ENCODE data around the gene IL1RAPL1.

Gene IL1RAPL1

DNA sequence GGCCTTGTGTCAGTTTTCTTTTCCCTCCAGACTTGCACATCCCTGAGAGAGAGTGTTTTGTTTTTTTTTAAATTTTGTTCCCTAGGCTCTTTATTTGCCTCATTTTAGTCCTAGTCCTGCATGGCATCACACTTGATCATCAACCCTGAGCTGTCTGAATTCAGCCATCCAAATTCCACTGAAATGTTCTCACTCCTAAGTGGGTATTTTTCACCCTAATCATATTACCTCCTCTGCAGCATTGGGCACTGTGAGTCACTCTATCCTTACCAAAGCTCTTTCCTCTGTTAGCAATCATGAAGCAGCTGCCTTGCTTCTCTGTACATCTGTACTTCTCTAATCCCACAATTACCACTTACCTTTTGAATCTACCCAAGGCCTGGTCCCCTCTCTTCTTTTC lies 1271.5 kb downstream of the IL1RAPL1 start:
- no peak for DNase-seq (ENCODE audit: low read depth in 2 of 2, low spot score in 1 of 2)

DNA sequence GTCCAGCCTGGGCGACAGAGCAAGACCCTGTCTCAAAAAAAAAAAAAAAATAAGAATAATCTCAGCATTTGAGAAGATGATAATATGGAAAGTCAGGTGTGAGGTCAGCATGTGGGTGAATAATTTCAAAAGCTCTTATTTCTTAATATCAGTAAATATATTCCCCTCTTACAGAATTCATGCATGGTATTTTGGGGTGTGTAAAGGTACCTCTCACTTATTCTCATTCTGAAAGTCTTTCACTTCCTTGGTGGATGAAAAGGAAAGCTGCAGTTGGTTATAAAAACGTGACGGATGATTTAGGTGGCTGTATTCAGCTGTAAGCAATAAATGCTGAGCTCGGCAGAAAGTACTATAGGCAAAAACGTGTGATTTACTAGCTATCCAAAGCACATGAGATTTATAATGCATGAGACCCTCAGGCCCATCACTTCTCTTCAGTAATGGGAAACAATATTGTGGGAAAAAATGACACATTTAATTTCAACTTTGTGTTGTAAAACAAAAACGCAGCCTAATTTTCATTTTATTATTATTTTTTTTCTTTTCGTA lies 1275.0 kb downstream of the IL1RAPL1 start:
- DNase-seq (ENCODE audit: low read depth in 2 of 2, low spot score in 1 of 2): no peak

DNA sequence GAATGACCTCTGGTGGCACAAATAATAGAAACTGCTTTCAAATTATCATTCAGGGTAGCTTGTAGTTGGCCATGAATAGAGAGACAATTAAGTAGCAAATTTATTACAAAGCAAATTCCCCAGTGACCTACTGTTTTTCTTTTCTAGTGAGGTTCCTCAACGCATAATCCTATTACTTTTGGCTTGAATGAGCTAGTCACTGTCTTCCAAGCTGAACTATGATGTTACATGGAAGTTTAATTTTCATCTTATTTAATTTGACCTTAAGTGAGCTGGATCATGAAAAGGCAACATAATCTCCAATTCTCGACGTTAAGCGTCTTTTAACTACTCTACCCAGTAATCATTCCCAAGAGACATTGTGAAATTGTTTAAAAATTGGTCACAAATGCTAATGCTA lies 1280.7 kb downstream of the IL1RAPL1 start:
- DNase-seq (ENCODE audit: low read depth in 2 of 2, low spot score in 1 of 2): no peak

DNA sequence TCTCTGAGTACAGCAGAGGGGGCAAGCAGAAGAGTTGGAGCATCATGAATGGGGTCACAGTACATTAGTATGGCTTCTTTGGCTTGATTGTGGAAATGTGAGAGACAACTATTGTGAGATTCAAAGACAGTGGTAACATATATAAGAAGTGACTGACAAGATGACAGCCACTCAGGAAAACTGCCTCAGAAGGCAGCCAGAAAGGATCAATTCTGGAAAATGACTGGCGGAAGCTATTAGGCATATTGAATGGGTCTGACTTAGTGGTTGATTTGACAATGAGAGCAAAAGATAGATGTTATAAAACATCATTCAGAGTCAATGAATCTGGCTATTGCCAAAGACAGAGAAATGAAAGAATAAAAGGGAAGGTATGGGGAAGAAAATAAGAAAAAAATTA lies 1282.6 kb downstream of the IL1RAPL1 start:
- no peak for DNase-seq (ENCODE audit: low read depth in 2 of 2, low spot score in 1 of 2)

DNA sequence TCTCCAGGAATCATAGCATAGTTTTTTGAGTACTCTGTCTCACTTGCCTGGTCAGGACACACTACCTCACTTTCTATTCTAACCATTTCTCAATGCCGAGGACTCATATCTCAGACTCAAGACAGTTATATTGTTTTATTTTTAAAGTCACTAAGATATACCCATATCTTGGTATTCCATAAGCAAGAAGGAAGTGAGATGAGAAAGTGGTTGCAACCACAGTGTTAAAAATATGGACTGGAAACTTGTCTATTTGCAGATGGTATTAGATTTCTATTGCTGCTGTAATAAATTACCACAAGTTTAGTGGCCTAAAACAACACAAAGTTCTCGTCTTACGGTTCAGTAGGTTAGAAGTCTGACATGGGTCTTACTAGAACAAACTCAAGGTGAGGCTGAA lies 1283.4 kb downstream of the IL1RAPL1 start:
- no peak for DNase-seq (ENCODE audit: low read depth in 2 of 2, low spot score in 1 of 2)

DNA sequence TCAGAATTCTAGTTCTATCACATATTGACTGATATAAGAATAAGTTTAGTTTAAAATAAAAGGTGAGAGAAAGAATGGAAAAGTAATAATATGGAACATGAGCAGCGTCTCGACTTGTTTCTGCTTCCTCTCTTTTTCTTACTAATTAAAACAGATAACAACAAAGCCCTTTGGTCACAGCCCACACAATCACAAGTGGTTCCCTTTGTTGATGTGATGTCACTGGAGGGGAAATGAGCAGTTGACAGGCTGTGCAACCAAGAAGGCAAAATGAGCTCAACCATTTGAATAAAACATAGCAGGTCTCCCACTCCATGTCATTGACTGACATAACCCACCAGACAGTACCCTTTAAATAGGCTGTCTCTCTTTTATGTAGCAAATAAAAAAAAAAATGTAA lies 1285.6 kb downstream of the IL1RAPL1 start:
- no peak for DNase-seq (ENCODE audit: low read depth in 2 of 2, low spot score in 1 of 2)

DNA sequence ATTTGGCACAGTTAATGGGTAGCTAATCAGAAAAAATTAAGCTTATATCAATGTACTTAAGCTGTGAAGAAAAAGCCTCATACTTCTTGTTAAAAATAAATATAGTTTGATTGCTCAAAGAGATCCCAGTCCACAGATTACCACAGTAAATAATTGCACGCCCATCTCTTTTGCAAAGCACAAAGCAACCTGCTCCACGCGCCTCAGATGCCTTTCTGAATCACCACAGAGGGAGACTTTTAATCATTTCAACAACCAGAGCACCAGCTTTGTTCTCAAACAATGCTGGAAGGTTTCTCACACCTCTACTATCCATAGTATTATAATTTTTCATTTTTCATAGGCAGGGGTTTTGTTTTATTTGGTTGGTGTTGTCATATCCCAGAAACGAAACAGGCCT lies 1289.5 kb downstream of the IL1RAPL1 start:
- no peak for DNase-seq (ENCODE audit: low read depth in 2 of 2, low spot score in 1 of 2)

DNA sequence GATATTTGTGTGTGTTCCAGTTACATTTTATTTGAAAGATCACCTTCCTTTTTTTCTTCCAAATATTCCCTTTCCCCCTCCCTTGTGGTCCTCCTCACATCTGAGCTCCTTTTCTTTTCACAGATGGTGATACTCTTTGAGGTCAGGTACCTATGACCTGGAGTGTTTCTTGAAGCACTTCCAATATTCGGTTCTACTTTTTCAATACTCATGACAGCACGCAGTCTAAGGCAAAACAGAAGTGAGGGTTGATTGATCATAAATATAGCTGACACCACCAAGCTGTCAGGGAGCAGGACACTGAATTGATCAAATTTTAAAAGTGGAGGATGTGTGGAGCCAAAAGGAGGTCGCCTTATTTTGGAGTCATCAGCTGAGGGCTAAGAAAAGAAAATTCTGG lies 1293.7 kb downstream of the IL1RAPL1 start:
- DNase-seq (ENCODE audit: low read depth in 2 of 2, low spot score in 1 of 2): no peak

DNA sequence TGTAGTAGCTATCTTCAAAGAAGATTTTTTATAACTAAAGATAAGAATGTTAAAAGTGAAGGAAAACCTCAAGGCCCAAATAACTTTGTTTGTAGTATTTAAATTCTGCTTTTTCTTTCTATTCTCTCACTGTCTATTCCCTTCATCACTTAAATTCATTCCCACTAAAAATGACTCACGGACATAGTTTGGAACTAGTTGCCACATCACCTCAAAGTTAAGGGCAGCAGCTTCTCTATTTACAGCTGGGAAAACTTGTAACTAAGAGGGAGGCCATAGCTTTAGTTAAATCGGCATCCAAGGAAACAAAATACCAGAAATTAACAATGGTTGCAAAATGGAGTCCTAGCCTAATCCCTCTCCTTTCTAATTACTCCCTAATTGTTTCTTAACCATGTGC lies 1302.8 kb downstream of the IL1RAPL1 start:
- DNase-seq (ENCODE audit: low read depth in 2 of 2, low spot score in 1 of 2): no peak

DNA sequence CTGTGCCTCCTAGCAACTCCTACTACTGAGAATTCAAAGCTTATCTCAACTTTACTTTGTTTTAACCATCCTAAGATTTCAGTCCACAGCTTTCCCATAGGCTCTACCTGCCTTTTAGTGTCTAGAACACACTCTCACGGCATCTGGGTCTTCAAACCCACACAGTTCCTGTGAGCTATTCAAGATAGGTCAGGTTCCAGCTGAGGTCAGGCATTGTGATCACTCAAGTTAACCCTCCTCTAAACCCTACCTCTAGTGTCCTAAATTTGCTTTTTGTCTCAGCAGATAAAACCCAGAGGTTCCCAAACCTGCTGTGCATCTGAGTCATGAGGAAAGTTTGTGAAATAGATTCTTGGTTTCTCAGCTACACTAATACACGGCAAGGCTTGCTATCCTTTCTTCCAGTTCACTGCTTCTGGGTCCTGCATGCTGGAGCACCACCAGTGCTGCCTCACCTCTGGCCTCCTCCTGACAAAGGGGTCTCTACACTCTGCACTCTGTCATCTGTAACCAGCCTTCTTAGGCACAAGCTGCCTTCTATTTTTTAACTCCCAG lies 1303.5 kb downstream of the IL1RAPL1 start:
- DNase-seq (ENCODE audit: low read depth in 2 of 2, low spot score in 1 of 2): no peak

DNA sequence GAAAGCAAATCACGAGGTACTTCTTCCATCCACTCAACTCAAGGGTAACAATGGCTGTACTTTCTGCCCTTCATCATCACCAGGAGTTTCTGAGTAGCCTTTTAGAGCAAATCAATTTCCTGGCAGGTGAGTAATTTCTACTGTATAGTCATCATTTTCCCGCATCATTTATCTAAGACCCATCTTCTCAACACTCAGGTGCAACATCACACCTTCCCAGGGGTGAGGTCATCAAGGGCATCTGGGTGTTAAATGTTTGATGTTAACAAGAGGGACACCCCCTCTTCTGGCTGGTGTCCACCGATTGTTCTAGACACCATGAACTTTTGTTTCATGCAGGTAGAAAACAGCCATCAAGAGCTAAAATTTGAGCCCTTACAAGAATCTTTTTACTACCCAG lies 1314.8 kb downstream of the IL1RAPL1 start:
- DNase-seq (ENCODE audit: low read depth in 2 of 2, low spot score in 1 of 2): no peak

DNA sequence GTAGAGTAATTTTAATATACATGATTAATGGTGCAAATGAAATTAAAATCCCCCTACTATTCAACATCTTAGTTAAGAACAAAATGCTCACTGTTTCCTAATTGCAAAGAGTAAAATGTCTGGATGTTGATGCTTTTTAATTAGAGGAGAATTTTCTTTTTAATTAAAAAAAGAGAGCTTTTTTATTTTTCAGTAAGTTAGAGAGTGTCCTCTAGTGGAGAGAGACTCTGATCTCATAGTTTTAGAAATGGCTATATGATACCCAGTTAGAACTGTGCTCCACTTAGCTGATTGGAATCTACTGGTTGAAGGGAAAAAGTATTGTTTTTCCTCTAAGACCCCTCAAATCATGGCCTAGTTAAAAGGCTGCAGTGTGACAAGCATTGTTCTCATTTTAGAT lies 1316.1 kb downstream of the IL1RAPL1 start:
- no peak for DNase-seq (ENCODE audit: low read depth in 2 of 2, low spot score in 1 of 2)

DNA sequence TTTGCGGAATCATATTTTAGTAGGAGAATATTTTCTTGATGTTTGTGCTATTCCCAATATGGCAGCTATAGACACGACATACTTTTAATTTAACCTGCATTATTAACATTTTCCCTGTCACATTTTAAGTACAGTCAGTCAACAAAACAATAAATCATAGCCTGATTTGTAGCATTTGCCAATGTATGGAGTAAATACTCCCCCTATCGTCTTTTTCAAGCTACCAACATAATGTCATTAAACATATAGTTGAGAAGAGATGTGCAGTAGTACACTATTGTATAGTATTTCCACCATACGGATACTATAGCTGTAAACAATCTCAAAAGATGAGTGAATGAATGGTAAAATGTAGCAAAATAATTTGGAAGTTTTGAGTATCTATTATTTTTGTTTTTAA lies 1324.4 kb downstream of the IL1RAPL1 start:
- no peak for DNase-seq (ENCODE audit: low read depth in 2 of 2, low spot score in 1 of 2)

DNA sequence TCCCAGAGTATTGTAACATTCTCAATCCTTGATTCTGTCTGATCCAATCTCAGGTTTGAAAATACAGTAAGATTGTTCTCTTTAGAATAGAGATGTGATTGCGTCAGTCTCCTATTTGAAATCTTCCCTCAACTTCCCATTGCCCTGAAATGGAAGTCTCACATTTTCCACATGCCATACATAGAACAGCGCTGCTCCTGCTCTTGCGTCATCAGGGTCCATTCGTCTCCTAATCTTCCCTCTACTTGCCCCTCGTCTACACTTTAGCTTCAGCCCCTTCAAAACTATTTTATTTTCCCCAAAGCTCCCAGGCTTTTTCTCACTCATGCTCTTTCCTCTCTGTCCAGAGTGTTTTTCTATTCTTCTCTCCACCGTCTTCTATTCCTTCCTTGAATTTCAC lies 1326.4 kb downstream of the IL1RAPL1 start:
- no peak for DNase-seq (ENCODE audit: low read depth in 2 of 2, low spot score in 1 of 2)

DNA sequence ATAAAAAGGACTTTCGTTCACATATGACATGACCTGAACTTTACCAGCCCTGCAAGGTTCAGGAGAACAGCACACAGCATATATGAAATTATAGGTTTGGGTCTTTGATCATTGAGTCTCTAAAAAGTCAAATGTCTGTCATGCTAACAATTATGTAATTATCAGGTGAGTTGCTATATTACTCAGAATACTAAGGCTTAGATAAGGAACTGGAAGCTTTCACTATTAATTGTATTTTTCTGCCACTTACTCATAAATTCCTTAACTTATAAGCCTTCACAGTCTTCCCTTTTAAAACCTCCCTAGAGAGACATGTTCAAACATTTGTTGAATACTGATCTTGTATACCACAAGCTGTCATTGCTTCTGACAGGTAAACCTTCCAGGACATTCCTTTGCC lies 1335.4 kb downstream of the IL1RAPL1 start:
- no peak for DNase-seq (ENCODE audit: low read depth in 2 of 2, low spot score in 1 of 2)

DNA sequence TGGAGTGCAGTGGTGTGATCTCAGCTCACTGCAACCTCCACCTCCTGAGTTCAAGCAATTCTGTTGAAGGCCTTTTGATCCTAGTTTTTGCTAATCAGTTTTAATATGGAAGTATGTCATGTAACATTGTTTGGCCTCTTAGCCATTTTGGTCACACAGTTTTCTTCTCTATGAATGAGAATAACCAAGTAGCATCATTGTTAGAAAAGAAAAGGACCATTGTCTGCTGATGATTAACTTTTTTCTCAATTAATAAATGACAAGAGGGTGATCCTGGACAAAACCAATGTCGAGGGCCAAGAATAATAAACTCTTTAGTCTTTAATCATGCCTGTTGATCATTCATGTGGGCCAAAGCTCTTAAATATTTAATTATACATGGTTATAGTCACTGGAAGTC lies 1338.8 kb downstream of the IL1RAPL1 start:
- DNase-seq (ENCODE audit: low read depth in 2 of 2, low spot score in 1 of 2): no peak

DNA sequence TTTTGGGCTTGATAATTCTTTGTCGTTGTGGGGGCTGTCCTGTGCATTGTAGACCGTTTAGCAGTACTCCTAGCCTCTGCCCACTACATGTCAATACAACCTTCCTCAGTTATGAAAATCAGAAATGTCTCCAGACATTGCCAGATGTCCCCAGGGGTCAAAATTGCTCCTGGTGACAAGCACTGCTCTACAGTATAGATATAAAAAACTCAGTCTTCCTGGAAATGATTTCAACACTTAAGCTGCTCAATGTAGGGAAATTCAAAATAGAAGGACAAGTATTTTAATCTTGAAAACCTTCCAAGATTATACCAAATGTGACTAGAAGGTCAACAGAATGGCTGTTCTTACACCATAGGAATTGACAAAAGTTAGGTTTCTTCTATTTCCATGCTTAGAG lies 1339.4 kb downstream of the IL1RAPL1 start:
- DNase-seq (ENCODE audit: low read depth in 2 of 2, low spot score in 1 of 2): no peak

DNA sequence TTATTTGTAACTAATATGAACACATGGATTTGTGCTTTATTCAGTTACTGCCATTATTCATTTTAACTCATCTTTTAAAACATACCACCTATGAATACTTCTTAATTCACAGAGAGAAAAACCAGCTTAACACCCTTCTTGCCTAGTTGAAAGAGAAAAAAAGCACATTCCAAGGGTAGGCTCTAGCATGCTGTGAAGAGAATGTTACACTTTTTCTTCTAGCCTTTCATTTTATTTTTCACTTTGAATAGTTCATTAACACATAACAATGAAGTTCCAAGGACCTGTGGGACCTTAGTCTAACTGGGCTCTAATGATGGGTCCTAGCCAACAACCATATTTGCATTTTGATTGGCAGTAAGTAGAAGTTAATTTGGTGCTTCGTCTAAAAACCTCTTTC lies 1348.2 kb downstream of the IL1RAPL1 start:
- DNase-seq (ENCODE audit: low read depth in 2 of 2, low spot score in 1 of 2): no peak

DNA sequence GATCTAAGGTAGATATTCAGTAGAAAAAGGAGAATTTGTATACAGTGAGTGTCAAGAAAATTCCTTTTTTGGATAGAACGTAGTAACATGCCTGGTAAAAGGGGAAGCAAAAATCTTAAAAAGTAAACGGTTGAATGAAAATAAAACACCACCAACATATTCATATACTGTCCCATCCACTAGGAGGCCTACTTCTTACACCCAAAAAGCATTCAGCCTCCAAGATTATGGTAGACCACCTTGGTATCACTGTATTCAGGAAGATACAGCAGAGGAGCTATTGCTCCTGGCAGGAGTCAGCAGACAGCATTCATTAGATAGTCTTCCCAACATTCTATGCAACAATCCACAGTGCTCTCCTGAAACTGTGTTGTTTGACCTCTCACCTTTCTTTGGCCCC lies 1353.5 kb downstream of the IL1RAPL1 start:
- DNase-seq (ENCODE audit: low read depth in 2 of 2, low spot score in 1 of 2): no peak

DNA sequence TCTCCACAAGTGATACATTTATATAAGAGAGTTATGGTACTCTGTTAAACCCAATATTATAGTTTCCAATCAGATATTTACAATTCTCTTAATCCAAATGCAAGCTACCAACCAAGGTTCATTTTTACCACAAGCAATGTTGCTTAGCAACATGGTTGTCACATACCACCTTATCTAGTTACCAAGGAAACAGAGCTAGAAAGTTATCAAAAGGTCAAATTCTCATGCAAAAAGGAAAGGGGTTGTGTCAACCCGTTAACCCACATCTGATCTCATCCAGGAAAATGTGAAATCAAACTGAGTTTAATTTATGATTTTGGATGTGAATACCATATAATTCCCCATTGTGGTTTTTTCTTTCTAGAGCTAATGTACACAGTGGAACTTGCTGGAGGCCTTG lies 1354.0 kb downstream of the IL1RAPL1 start:
- DNase-seq (ENCODE audit: low read depth in 2 of 2, low spot score in 1 of 2): no peak

DNA sequence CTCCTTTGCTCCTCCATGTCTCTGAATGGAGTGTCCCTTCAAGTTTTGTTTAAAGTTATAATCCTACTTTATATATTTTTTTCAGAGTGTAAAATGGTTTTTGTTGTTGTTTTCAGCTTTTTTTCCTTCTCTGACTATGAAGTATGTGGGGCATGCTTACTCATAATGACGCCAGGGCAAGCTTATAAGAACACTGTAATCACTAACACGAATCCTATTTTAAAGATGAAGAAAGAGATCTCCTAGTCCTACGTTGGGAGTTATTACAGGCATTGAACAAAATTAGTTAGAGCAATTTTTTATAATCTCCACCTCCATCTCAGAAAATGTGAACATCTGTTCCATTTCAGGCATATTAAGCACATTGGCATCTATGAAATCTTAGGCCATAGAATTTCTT lies 1360.0 kb downstream of the IL1RAPL1 start:
- no peak for DNase-seq (ENCODE audit: low read depth in 2 of 2, low spot score in 1 of 2)

DNA sequence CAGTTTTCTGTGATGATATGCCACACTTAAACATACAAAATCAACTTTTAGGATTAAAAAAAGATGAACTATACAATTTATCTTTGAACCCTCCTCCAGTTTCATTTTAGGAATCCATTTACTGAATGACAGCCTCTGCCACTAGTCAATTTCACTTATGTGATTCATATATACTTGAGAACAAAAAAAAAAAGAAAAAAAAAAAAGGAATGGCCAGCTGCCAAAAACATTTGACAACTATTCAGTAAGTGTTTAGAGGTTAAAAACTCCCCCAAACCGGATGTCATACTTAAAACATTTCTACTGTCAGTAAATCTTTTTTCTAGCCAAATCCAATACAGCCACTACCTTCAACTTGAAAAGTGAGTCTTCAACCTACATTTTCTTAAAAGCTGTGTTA lies 1361.4 kb downstream of the IL1RAPL1 start:
- DNase-seq (ENCODE audit: low read depth in 2 of 2, low spot score in 1 of 2): no peak

DNA sequence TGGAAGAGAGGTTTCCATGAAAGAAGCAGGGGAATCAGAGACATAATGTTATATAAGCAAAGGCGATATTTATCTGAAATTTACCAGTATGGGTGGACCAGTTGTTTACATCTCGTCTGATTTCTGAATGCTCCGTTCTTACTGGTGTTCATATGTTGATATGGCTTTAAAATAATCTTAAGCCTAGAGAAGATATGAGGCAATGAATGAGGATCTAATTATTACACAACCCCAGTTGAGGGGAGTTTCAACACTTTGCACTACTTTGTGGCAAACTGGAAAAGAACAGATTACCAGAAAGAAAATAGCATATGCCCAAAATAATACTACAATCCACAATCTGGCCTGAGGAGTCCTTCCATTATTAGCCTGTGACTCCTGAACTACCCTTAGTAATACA lies 1364.8 kb downstream of the IL1RAPL1 start:
- no peak for DNase-seq (ENCODE audit: low read depth in 2 of 2, low spot score in 1 of 2)

DNA sequence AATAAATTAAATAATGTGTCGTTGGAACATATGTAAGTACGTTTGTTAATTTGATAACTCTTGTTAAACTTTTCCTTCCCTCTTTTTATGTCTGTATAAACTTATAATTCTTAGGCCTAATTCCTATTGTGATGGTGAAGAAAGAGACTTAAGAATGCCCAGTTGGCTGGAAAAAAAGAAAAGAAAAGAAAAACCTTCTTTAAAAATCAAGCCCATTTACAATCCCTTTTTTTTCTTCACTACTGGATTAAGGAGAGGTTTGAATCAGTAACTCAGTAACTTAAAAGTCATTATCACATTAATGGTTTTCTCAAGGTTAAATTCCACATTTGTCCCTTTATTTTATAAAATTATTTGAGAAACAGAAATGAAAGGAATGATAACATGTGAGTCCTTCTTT lies 1374.8 kb downstream of the IL1RAPL1 start:
- no peak for DNase-seq (ENCODE audit: low read depth in 2 of 2, low spot score in 1 of 2)

Data from stimulated activated CD8-positive, alpha-beta memory T cell treated with anti-CD3 and anti-CD28 coated beads, Interleukin-4, amount 100 ng/mL, for 4 hours (primary cell).